ENCODE data around the gene JUNB.

GRCh38 chr19:12838182-12838885 lies 47.0 kb downstream of the JUNB start, which contains the start of gene MAST1:
- no peak for TF ChIP-seq PATZ1 (CRISPR knock-in tag; IDR thresholded peaks at IDR 0.05; ENCODE audit: borderline replicate concordance)
- no peak for TF ChIP-seq ZC3H10 (CRISPR knock-in tag; IDR thresholded peaks at IDR 0.05)
- TF ChIP-seq SNAI2 (CRISPR knock-in tag; IDR thresholded peaks at IDR 0.05) = no peak
- TF ChIP-seq BACH2 (CRISPR knock-in tag; IDR thresholded peaks at IDR 0.05; ENCODE audit: borderline replicate concordance) = no peak
- TF ChIP-seq ZFP30 (CRISPR knock-in tag; IDR thresholded peaks at IDR 0.05) = no peak
- TF ChIP-seq CSDC2 (CRISPR knock-in tag; IDR thresholded peaks at IDR 0.05) = no peak
- TF ChIP-seq, protein P1, sequence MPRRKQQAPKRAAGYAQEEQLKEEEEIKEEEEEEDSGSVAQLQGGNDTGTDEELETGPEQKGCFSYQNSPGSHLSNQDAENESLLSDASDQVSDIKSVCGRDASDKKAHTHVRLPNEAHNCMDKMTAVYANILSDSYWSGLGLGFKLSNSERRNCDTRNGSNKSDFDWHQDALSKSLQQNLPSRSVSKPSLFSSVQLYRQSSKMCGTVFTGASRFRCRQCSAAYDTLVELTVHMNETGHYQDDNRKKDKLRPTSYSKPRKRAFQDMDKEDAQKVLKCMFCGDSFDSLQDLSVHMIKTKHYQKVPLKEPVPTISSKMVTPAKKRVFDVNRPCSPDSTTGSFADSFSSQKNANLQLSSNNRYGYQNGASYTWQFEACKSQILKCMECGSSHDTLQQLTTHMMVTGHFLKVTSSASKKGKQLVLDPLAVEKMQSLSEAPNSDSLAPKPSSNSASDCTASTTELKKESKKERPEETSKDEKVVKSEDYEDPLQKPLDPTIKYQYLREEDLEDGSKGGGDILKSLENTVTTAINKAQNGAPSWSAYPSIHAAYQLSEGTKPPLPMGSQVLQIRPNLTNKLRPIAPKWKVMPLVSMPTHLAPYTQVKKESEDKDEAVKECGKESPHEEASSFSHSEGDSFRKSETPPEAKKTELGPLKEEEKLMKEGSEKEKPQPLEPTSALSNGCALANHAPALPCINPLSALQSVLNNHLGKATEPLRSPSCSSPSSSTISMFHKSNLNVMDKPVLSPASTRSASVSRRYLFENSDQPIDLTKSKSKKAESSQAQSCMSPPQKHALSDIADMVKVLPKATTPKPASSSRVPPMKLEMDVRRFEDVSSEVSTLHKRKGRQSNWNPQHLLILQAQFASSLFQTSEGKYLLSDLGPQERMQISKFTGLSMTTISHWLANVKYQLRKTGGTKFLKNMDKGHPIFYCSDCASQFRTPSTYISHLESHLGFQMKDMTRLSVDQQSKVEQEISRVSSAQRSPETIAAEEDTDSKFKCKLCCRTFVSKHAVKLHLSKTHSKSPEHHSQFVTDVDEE (CRISPR knock-in tag; IDR thresholded peaks at IDR 0.05) = no peak
- TF ChIP-seq TCF4 (CRISPR knock-in tag; IDR thresholded peaks at IDR 0.05; ENCODE audit: borderline replicate concordance) = no peak
- TF ChIP-seq OSR1 (CRISPR knock-in tag; IDR thresholded peaks at IDR 0.05) = no peak
- TF ChIP-seq RARB (CRISPR knock-in tag; IDR thresholded peaks at IDR 0.05) = no peak
